ENCODE data around the gene EIF4A3.

The EIF4A3 gene

GRCh38 chr17:80181431-80181830, 34.5 kb upstream of the EIF4A3 start:
- no peaks in the 10 kb centered on the region for H3K79me2 ChIP-seq (ENCODE audit: insufficient read depth, low read length)
- no peaks in the 10 kb centered on the region for H3K9me3 ChIP-seq (ENCODE audit: low read length)
- no peaks in the 10 kb centered on the region for H3K36me3 ChIP-seq (ENCODE audit: insufficient read depth, low read length)
- no peaks in the 10 kb centered on the region for H3K9me2 ChIP-seq (ENCODE audit: low read depth, low read length)
- no peak overlapping the region for H3K9ac ChIP-seq (ENCODE audit: low read length)
- no peak overlapping the region for H2AFZ ChIP-seq (ENCODE audit: low read length)
- no peak overlapping the region for H3K4me3 ChIP-seq (ENCODE audit: low read depth, low read length, poor library complexity, severe bottlenecking)
- H4K20me1 ChIP-seq (ENCODE audit: insufficient read depth, low read length) = no peaks in the 10 kb centered on the region
- H3K4me2 ChIP-seq (ENCODE audit: low read length) = no peak overlapping the region
- H3F3A ChIP-seq (ENCODE audit: insufficient read depth, low read length) = no peaks in the 10 kb centered on the region
- H3K27ac ChIP-seq (ENCODE audit: low read depth, low read length, poor library complexity, severe bottlenecking) = no peak overlapping the region
- H3K27me3 ChIP-seq (ENCODE audit: insufficient read depth, low read length) = peaks cover 16% of the 10 kb centered on the region
- H3K4me1 ChIP-seq (ENCODE audit: insufficient read depth, low read length, severe bottlenecking) = no peaks in the 10 kb centered on the region
- TF ChIP-seq EZH2 (IDR thresholded peaks at IDR 0.05; ENCODE audit: borderline replicate concordance, low read length) (no peak), CTCF (IDR thresholded peaks at IDR 0.05; ENCODE audit: low read length) (no peak)

- H4K20me1 ChIP-seq (ENCODE audit: insufficient read depth, low read length) = no peaks in the 10 kb centered on the region
- H3K36me3 ChIP-seq (ENCODE audit: insufficient read depth, low read length) = no peaks in the 10 kb centered on the region
- H3K9me2 ChIP-seq (ENCODE audit: low read depth, low read length) = no peaks in the 10 kb centered on the region
- H3K27ac ChIP-seq (ENCODE audit: low read depth, low read length, poor library complexity, severe bottlenecking) = no peak overlapping the region
- H3K4me3 ChIP-seq (ENCODE audit: low read depth, low read length, poor library complexity, severe bottlenecking) = no peak overlapping the region
- no peaks in the 10 kb centered on the region for H3K4me1 ChIP-seq (ENCODE audit: insufficient read depth, low read length, severe bottlenecking)
- H3F3A ChIP-seq (ENCODE audit: insufficient read depth, low read length) = no peaks in the 10 kb centered on the region
- no peak overlapping the region for H3K4me2 ChIP-seq (ENCODE audit: low read length)
- no peak overlapping the region for H3K9ac ChIP-seq (ENCODE audit: low read length)
- no peaks in the 10 kb centered on the region for H3K9me3 ChIP-seq (ENCODE audit: low read length)
- no peaks in the 10 kb centered on the region for H3K79me2 ChIP-seq (ENCODE audit: insufficient read depth, low read length)
- H3K27me3 ChIP-seq (ENCODE audit: insufficient read depth, low read length) = peaks cover 16% of the 10 kb centered on the region
- TF ChIP-seq CTCF (IDR thresholded peaks at IDR 0.05; ENCODE audit: low read length) (no peak), EZH2 (IDR thresholded peaks at IDR 0.05; ENCODE audit: borderline replicate concordance, low read length) (no peak)
- H2AFZ ChIP-seq (ENCODE audit: low read length) = no peak overlapping the region
Measured at GRCh38 chr17:80180192-80180591, 33.3 kb upstream of the EIF4A3 start.

- Histone ChIP-seq H3K4me1 (ENCODE audit: insufficient read depth, low read length, severe bottlenecking) (no peaks in the 10 kb centered on the region), H2AFZ (ENCODE audit: low read length) (no peak overlapping the region), H3K4me2 (ENCODE audit: low read length) (no peak overlapping the region), H3K4me3 (ENCODE audit: low read depth, low read length, poor library complexity, severe bottlenecking) (no peak overlapping the region), H3K9ac (ENCODE audit: low read length) (no peak overlapping the region), H3K9me3 (ENCODE audit: low read length) (no peaks in the 10 kb centered on the region), H3K27me3 (ENCODE audit: insufficient read depth, low read length) (peaks cover 15% of the 10 kb centered on the region), H3K27ac (ENCODE audit: low read depth, low read length, poor library complexity, severe bottlenecking) (no peak overlapping the region), H3K79me2 (ENCODE audit: insufficient read depth, low read length) (no peaks in the 10 kb centered on the region), H3K9me2 (ENCODE audit: low read depth, low read length) (no peaks in the 10 kb centered on the region), H4K20me1 (ENCODE audit: insufficient read depth, low read length) (no peaks in the 10 kb centered on the region), H3K36me3 (ENCODE audit: insufficient read depth, low read length) (no peaks in the 10 kb centered on the region), H3F3A (ENCODE audit: insufficient read depth, low read length) (no peaks in the 10 kb centered on the region)
- TF ChIP-seq EZH2 (IDR thresholded peaks at IDR 0.05; ENCODE audit: borderline replicate concordance, low read length) (no peak), CTCF (IDR thresholded peaks at IDR 0.05; ENCODE audit: low read length) (no peak)
Measured at GRCh38 chr17:80177986-80178595, 31.2 kb upstream of the EIF4A3 start.

Measured in OCI-LY1 (cell line).